ENCODE results near the gene RASGEF1B.

DNA sequence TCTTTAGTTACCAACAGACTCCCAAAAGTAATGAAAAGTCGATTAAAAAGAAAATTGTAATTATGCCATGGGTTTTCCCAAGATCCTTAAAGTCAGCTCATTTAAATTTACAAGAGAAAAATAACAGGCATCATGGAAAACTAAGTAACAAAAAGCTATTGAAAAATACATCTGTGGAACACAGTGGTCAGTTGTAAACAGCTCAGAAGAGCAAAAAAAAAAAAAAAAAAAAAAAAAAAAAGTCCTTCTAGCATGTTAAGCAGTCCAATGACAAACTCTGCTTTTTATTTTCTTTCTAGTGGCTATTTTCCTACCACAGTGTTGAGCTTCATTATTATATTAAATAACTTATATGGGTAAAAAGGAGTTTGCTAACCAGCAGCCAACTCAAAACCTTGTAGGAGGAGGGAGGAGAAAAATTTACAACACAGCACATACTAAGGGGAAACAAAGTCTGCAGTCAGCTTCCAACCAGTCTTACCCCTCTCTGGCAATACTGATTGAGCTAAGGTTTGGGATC is 44.9 kb downstream of the RASGEF1B start:
- TF ChIP-seq ATF3 (CRISPR knock-in tag; conservative IDR thresholded peaks at IDR 0.05) (no peak), CREM (CRISPR knock-in tag; IDR thresholded peaks at IDR 0.05) (no peak), SP1 (CRISPR knock-in tag; conservative IDR thresholded peaks at IDR 0.05) (no peak)

All from WTC11 (cell line).